PC-9 (cell line): ENCODE measurements around the gene RPS26. TPM values are rescaled to one million over a fixed set of nuclear protein-coding genes. Genes with fewer than 3 reads are reported as not detected.
A peak's percentile ranks its signal among the peaks of the same experiment; 100 is the strongest.

Experiments used
- BruUV-seq: library from RNA; stranded (reverse); fragments of 400-500 nt; replicated peaks from 2 replicates; lab custom pipeline; 2021; lab: Mats Ljungman, UMichigan
- CTCF ChIA-PET: fragments of 300-600 bp; sonication (Branson Sonifier 250); formaldehyde crosslinking; loops from one replicate; lab custom pipeline; 2022; ENCODE audit warnings: antibody characterized with exemption; lab: Charles Lee
- POLR2A ChIA-PET: fragments of 300-600 bp; sonication (Branson Sonifier 250); formaldehyde crosslinking; loops from one replicate; lab custom pipeline; 2022; ENCODE audit warnings: antibody characterized with exemption; ENCODE audit not compliant: unreplicated experiment; lab: Charles Lee
- DNase-seq, 2 experiments: peaks; one replicate each; pipeline versions ENCODE4 v3.0.0 to v3.0.0-alpha.2; 2015 to 2022; ENCODE audit warnings: mixed read lengths in 1 of 2
- H2AFZ ChIP-seq: fragments of 200-600 bp; sonication (generic); 2 replicates; pipeline ENCODE4 v1.8.1; 2017; ENCODE audit warnings: antibody characterized with exemption
- H3F3A ChIP-seq: fragments of 200-600 bp; sonication (generic); 2 replicates; pipeline ENCODE4 v1.8.1; 2017; ENCODE audit warnings: antibody characterized with exemption, mild to moderate bottlenecking, low read depth; ENCODE audit not compliant: insufficient read depth
- H3K27ac ChIP-seq: fragments of 200-600 bp; sonication (generic); 2 replicates; pipeline ENCODE4 v1.6.1; 2016; ENCODE audit warnings: mixed run types
- H3K27me3 ChIP-seq: fragments of 200-600 bp; sonication (generic); 2 replicates; pipeline ENCODE4 v1.6.1; 2016; ENCODE audit warnings: low read depth, mixed run types; ENCODE audit not compliant: insufficient read depth
- H3K36me3 ChIP-seq: fragments of 200-600 bp; sonication (generic); 2 replicates; pipeline ENCODE4 v1.6.1; 2016; ENCODE audit warnings: low read depth, mixed run types
- H3K4me1 ChIP-seq: fragments of 200-600 bp; sonication (generic); replicated peaks from 2 replicates; pipeline ENCODE4 v1.6.1; 2016; ENCODE audit warnings: mixed run types; ENCODE audit not compliant: insufficient read depth
- H3K4me2 ChIP-seq: fragments of 200-600 bp; sonication (generic); 2 replicates; pipeline ENCODE4 v1.6.1; 2017; ENCODE audit warnings: mixed run types
- H3K4me3 ChIP-seq: fragments of 200-600 bp; sonication (generic); 2 replicates; pipeline ENCODE4 v1.6.1; 2016; ENCODE audit warnings: mixed run types
- H3K79me2 ChIP-seq: fragments of 200-600 bp; sonication (generic); 2 replicates; pipeline ENCODE4 v1.6.1; 2017; ENCODE audit warnings: low read depth, mixed run types
- H3K9me2 ChIP-seq: fragments of 200-600 bp; sonication (generic); 2 replicates; pipeline ENCODE4 v1.8.1; 2017; ENCODE audit warnings: mild to moderate bottlenecking; ENCODE audit not compliant: insufficient read depth
- H3K9me3 ChIP-seq: fragments of 200-600 bp; sonication (generic); 2 replicates; pipeline ENCODE4 v1.8.1; 2016; ENCODE audit warnings: low read depth; ENCODE audit not compliant: insufficient read depth
- H4K20me1 ChIP-seq: fragments of 200-600 bp; sonication (generic); 2 replicates; pipeline ENCODE4 v1.8.1; 2017; ENCODE audit not compliant: insufficient read depth
- EZH2 ChIP-seq: fragments of 200-600 bp; sonication (generic); IDR thresholded peaks from 2 replicates; pipeline ENCODE4 v1.8.0; 2017; ENCODE audit warnings: antibody characterized with exemption, low read depth
- intact Hi-C: fragments of 100-400 bp; cut with micrococcal nuclease; formaldehyde crosslinking; loops from one replicate; pipeline ENCODE4 v1.10.0; 2022; ENCODE audit not compliant: unreplicated experiment
- total RNA-seq: library from RNA; stranded (reverse); gene quantifications from 2 replicates; pipeline ENCODE4 v1.2.3, GENCODE V29; 2021
- TF ChIP-seq, protein P1 (sequence below): fragments of 200-600 bp; sonication (generic); conservative IDR thresholded peaks from 2 replicates; pipeline ENCODE4 v1.6.1; 2017; ENCODE audit warnings: mixed run types, antibody characterized with exemption, mild to moderate bottlenecking, moderate library complexity

The RPS26 gene
- total RNA-seq, 1 experiment from 2014 or later, result 43.3 TPM

DNA sequence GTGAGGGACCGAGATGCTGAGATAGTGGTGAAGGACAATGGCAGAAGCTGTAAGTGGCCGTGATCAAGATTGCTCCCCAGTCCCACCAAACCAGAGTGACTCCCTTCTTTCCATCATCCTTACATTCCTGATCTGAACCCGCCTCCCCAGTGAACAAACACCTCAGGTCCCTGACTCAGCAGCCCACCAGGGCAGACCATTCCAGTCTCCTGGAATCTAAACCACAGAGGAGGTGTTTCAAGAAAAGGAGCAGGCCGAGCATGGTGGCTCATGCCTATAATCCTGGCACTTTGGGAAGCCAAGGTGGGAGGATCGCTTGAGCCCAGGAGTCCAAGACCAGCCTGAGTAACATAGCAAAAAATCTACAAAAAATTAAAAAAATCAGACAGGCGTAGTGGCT is 44.9 kb downstream of the RPS26 start:
- Histone ChIP-seq H4K20me1 (peaks cover 6% of the 10 kb centered on the region; the same call in 1 of the 2 replicates), H2AFZ (no peak overlapping the region), H3K9me2 (no peaks in the 10 kb centered on the region), H3K27ac (no peak overlapping the region), H3K4me2 (peak overlapping the region; percentile 55), H3K36me3 (peaks cover 23% of the 10 kb centered on the region), H3K9me3 (no peaks in the 10 kb centered on the region), H3K27me3 (no peaks in the 10 kb centered on the region), H3K79me2 (peaks cover 33% of the 10 kb centered on the region), H3K4me1 (peaks cover 35% of the 10 kb centered on the region), H3F3A (peaks cover 14% of the 10 kb centered on the region; the same call in 1 of the 2 replicates), H3K4me3 (no peak overlapping the region)
- TF ChIP-seq, protein P1, sequence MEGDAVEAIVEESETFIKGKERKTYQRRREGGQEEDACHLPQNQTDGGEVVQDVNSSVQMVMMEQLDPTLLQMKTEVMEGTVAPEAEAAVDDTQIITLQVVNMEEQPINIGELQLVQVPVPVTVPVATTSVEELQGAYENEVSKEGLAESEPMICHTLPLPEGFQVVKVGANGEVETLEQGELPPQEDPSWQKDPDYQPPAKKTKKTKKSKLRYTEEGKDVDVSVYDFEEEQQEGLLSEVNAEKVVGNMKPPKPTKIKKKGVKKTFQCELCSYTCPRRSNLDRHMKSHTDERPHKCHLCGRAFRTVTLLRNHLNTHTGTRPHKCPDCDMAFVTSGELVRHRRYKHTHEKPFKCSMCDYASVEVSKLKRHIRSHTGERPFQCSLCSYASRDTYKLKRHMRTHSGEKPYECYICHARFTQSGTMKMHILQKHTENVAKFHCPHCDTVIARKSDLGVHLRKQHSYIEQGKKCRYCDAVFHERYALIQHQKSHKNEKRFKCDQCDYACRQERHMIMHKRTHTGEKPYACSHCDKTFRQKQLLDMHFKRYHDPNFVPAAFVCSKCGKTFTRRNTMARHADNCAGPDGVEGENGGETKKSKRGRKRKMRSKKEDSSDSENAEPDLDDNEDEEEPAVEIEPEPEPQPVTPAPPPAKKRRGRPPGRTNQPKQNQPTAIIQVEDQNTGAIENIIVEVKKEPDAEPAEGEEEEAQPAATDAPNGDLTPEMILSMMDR, result no peak
- no peak for TF ChIP-seq EZH2
- ChIA-PET CTCF (no interaction called here), POLR2A (no interaction called here)
- DNase-seq, result no peak
- intact Hi-C loops, result no loop called here
- BruUV-seq, result no TSS peak

- H3K4me1 ChIP-seq, result peaks cover 29% of the 10 kb centered on the region
- peaks cover 23% of the 10 kb centered on the region for H3K36me3 ChIP-seq
- H3K79me2 ChIP-seq, result peaks cover 26% of the 10 kb centered on the region
- peak overlapping the region; percentile 55; the same call in 1 of the 2 replicates for H3K4me2 ChIP-seq
- no peak overlapping the region for H2AFZ ChIP-seq
- peaks cover 16% of the 10 kb centered on the region; the same call in 1 of the 2 replicates for H3F3A ChIP-seq
- ChIA-PET CTCF (no interaction called here), POLR2A (no interaction called here)
- H3K4me3 ChIP-seq, result no peak overlapping the region
- no TSS peak for BruUV-seq
- H4K20me1 ChIP-seq, result peaks cover under 1% of the 10 kb centered on the region; the same call in 1 of the 2 replicates
- H3K9me2 ChIP-seq, result no peaks in the 10 kb centered on the region
- no peaks in the 10 kb centered on the region for H3K9me3 ChIP-seq
- H3K27ac ChIP-seq, result no peak overlapping the region
- TF ChIP-seq, protein P1, result no peak
- TF ChIP-seq EZH2, result no peak
- peak; percentile 40 to 47 for DNase-seq
- intact Hi-C loops, result no loop called here
- H3K27me3 ChIP-seq, result no peaks in the 10 kb centered on the region
Observed at GRCh38 chr12:56087220-56087619, 45.5 kb downstream of the RPS26 start.

Other genes starting within 250 kb of the RPS26 start
- 65.6 and 74.8 TPM in 2 replicates for gene SARNP, start 224.2 kb upstream of the RPS26 start, total RNA-seq
- 22.5 and 22.9 TPM in 2 replicates for gene ORMDL2, start 223.9 kb upstream of the RPS26 start, total RNA-seq
- gene DNAJC14, start 212.3 kb upstream of the RPS26 start, total RNA-seq, result 27.6 and 31.1 TPM in 2 replicates
- gene MMP19, start 199.0 kb upstream of the RPS26 start, total RNA-seq, result 0.60 and 0.83 TPM in 2 replicates
- 45.4 and 54.0 TPM in 2 replicates for gene PYM1, start 114.0 kb upstream of the RPS26 start, total RNA-seq
- 86.6 and 91.0 TPM in 2 replicates for gene DGKA, start 110.8 kb upstream of the RPS26 start, total RNA-seq
- 8.7 and 12.6 TPM in 2 replicates for gene PMEL, start 75.9 kb upstream of the RPS26 start, total RNA-seq
- gene CDK2, start 75.1 kb upstream of the RPS26 start, total RNA-seq, result 93.8 and 99.4 TPM in 2 replicates
- gene RAB5B, start 67.8 kb upstream of the RPS26 start, total RNA-seq, result 98.6 and 122 TPM in 2 replicates
- 20.4 and 22.7 TPM in 2 replicates for gene SUOX, start 44.6 kb upstream of the RPS26 start, total RNA-seq
- 7.4 and 9.6 TPM in 2 replicates for gene IKZF4, start 20.9 kb upstream of the RPS26 start, total RNA-seq
- gene ERBB3, start 38.2 kb downstream of the RPS26 start, total RNA-seq, result 127 and 145 TPM in 2 replicates
- 120 and 159 TPM in 2 replicates for gene PA2G4, start 62.6 kb downstream of the RPS26 start, total RNA-seq
- gene RPL41, start 74.7 kb downstream of the RPS26 start, total RNA-seq, result 3,423 and 4,460 TPM in 2 replicates
- 4.4 and 6.5 TPM in 2 replicates for gene ZC3H10, start 76.3 kb downstream of the RPS26 start, total RNA-seq
- gene ESYT1, start 86.3 kb downstream of the RPS26 start, total RNA-seq, result 46.1 and 52.2 TPM in 2 replicates
- gene MYL6B, start 110.7 kb downstream of the RPS26 start, total RNA-seq, result 120 and 121 TPM in 2 replicates
- 666 and 697 TPM in 2 replicates for gene MYL6, start 116.4 kb downstream of the RPS26 start, total RNA-seq
- 70.3 and 86.4 TPM in 2 replicates for gene SMARCC2, start 147.6 kb downstream of the RPS26 start, total RNA-seq
- gene RNF41, start 180.0 kb downstream of the RPS26 start, total RNA-seq, result 29.5 and 33.4 TPM in 2 replicates
- 58.2 and 68.5 TPM in 2 replicates for gene NABP2, start 182.4 kb downstream of the RPS26 start, total RNA-seq
- 0.87 and 2.8 TPM in 2 replicates for gene SLC39A5, start 188.1 kb downstream of the RPS26 start, total RNA-seq
- 59.4 and 62.8 TPM in 2 replicates for gene ANKRD52, start 216.5 kb downstream of the RPS26 start, total RNA-seq
- gene COQ10A, start 225.0 kb downstream of the RPS26 start, total RNA-seq, result 6.5 and 6.9 TPM in 2 replicates